ENCODE data around the gene PLD1. TPM values are rescaled to one million over a fixed set of nuclear protein-coding genes. Genes with fewer than 3 reads are reported as not detected.

Gene PLD1
- total and polyA plus RNA-seq, 10 of the 15 experiments (the other 5 are each of a cell fraction or from before 2014, with no cell fraction given) = 2.9 to 108 (median 3.6) TPM

- TF ChIP-seq, protein P1, sequence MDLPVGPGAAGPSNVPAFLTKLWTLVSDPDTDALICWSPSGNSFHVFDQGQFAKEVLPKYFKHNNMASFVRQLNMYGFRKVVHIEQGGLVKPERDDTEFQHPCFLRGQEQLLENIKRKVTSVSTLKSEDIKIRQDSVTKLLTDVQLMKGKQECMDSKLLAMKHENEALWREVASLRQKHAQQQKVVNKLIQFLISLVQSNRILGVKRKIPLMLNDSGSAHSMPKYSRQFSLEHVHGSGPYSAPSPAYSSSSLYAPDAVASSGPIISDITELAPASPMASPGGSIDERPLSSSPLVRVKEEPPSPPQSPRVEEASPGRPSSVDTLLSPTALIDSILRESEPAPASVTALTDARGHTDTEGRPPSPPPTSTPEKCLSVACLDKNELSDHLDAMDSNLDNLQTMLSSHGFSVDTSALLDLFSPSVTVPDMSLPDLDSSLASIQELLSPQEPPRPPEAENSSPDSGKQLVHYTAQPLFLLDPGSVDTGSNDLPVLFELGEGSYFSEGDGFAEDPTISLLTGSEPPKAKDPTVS (IDR thresholded peaks at IDR 0.05; ENCODE audit: low read depth, low read length) = no peak
- TF ChIP-seq, protein P2, sequence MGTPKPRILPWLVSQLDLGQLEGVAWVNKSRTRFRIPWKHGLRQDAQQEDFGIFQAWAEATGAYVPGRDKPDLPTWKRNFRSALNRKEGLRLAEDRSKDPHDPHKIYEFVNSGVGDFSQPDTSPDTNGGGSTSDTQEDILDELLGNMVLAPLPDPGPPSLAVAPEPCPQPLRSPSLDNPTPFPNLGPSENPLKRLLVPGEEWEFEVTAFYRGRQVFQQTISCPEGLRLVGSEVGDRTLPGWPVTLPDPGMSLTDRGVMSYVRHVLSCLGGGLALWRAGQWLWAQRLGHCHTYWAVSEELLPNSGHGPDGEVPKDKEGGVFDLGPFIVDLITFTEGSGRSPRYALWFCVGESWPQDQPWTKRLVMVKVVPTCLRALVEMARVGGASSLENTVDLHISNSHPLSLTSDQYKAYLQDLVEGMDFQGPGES (IDR thresholded peaks at IDR 0.05) = no peak
- no peak for TF ChIP-seq CBX5 (IDR thresholded peaks at IDR 0.05; ENCODE audit: low read depth)
- TF ChIP-seq ELK1 (IDR thresholded peaks at IDR 0.05; ENCODE audit: low read depth, low read length) = no peak
- TF ChIP-seq, protein P3, sequence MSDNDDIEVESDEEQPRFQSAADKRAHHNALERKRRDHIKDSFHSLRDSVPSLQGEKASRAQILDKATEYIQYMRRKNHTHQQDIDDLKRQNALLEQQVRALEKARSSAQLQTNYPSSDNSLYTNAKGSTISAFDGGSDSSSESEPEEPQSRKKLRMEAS (IDR thresholded peaks at IDR 0.05; ENCODE audit: low read depth, low read length) = no peak
- TF ChIP-seq, protein P4, sequence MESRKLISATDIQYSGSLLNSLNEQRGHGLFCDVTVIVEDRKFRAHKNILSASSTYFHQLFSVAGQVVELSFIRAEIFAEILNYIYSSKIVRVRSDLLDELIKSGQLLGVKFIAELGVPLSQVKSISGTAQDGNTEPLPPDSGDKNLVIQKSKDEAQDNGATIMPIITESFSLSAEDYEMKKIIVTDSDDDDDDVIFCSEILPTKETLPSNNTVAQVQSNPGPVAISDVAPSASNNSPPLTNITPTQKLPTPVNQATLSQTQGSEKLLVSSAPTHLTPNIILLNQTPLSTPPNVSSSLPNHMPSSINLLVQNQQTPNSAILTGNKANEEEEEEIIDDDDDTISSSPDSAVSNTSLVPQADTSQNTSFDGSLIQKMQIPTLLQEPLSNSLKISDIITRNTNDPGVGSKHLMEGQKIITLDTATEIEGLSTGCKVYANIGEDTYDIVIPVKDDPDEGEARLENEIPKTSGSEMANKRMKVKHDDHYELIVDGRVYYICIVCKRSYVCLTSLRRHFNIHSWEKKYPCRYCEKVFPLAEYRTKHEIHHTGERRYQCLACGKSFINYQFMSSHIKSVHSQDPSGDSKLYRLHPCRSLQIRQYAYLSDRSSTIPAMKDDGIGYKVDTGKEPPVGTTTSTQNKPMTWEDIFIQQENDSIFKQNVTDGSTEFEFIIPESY (IDR thresholded peaks at IDR 0.05) = no peak
- no peak for TF ChIP-seq SUPT20H (IDR thresholded peaks at IDR 0.05; ENCODE audit: borderline replicate concordance, control insufficient read depth, low read depth, low read length)
- TF ChIP-seq FOXK2 (IDR thresholded peaks at IDR 0.05) = no peak
- TF ChIP-seq ZNF207 (IDR thresholded peaks at IDR 0.05; ENCODE audit: borderline replicate concordance) = no peak
These were observed 193.5 kb downstream of the PLD1 start (continued) for GRCh38 chr3:171616798-171617197.

Measured in GM12878 (cell line).